OCI-M2 (cell line): ENCODE results near the gene DDX17.

Experiments used
- DNase-seq: peaks from one replicate; lab custom pipeline; 2025; ENCODE audit not compliant: unreplicated experiment; lab: John Stamatoyannopoulos, UW

DDX17 gene

DNA sequence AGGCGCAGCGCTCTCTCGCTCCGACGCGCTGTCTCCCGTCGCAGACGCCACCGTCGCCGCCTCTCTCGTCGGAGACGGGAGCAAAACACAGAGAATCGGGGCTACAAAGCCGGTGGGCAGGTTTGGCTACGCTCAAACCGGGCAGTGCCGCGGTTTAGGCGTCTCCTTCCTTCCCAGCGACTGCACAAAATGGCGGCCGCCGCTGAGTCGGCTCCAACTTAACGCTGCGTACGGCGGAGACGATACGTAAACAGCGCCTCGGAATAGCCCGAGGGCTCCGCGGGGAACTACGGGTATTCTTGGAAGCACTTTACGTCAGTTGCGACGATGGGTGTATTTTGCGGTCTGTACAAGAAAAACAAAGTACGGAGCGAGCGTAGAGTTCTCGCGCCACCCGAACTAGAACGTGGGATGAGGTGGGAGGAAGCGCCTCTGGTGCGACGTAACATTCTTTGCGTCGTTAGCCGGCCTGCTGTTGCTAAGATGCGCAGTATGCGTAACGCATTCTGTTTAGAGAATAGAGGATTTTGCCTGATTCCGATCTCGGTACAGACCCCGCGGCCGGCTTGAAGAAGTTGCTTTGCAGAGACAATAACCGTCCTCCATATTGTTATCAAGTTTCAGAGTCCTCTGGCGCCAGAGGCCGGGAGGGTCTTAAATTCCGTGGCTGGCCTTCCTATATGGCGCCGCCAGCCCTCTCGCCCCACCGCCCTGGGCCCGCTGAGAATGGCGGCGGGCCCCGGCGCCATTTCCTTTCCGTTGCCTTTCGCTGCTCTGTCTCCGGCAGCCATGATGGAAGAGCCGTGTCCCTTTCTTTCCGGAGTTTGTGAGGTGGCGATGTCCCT, at the start of gene DDX17:
Gene DDX17 (minus strand): TSS at position 194 of the 845 bp plus-strand sequence.
- peak; percentile 94 for DNase-seq

DNA sequence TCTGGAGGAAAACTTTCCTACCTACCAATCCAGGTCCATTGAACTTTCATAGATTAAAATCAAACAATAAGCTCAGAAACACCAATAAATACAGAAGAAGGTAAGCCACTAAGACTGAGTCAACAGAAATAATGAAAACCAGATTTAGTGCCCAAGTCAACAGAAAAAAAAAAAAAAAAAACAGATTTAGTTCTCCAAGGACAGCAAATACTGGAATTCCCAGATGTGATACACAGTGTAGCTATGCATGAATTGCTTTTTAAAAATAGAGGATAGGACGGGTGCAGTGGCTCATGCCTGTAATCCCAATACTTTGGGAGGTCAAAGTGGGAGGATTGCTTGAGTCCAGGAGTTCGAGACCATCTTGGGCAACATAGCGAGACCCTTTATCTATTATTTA, 48.2 kb upstream of the DDX17 start:
- no peak for DNase-seq

DNA sequence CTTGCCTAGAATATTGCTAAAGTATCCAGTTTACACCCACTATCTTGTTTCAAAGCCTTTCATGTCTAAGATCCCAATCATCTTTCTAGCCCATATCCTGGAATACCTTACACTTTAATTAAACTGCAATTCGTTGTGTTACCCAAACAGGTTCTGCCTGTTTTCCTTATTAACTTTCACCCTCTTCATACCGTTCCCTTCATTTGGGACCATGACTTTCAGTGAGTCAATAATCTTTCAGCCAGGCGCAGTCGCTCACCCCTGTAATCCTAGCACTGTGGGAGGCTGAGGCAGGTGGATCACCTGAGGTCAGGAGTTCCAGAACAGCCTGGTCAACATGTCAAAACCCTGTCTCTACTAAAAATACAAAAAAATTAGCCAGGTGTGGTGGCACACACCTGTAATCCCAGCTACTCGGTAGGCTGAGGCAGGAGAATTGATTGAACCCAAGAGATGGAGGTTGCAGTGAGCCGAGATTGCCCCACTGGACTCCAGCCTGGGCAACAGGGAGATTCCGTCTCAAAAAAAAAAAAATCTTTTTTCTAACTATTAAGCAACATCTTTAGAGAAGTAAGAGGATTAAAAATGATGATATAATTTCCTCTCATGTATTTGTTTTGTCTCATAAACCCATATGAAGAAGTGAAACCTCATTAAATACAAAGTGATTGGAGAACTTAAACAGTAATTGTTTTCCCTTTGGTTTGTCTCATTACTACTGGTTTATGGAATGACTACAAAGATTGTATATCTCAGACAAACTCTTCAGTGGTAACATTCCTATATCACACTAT, 43.2 kb upstream of the DDX17 start:
- DNase-seq = no peak

DNA sequence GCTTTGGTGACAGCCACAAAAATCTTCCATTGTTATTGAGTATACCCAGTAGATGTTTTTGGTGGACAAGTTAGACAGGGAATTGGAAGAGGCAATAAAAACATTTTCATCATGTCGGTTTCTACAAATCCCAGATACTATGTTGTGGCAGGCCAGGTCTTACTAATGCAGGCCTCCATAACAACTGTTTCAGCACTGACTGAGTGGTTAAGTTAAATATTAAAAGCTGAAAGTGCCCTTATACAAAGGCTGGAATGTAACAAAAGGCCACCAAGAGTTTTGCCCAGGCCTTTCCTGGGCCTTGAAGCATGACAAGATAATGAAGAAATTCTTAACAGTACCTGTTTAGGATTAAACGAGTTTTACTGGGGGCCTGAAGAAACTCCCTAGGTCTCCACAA, 34.6 kb upstream of the DDX17 start:
- no peak for DNase-seq

DNA sequence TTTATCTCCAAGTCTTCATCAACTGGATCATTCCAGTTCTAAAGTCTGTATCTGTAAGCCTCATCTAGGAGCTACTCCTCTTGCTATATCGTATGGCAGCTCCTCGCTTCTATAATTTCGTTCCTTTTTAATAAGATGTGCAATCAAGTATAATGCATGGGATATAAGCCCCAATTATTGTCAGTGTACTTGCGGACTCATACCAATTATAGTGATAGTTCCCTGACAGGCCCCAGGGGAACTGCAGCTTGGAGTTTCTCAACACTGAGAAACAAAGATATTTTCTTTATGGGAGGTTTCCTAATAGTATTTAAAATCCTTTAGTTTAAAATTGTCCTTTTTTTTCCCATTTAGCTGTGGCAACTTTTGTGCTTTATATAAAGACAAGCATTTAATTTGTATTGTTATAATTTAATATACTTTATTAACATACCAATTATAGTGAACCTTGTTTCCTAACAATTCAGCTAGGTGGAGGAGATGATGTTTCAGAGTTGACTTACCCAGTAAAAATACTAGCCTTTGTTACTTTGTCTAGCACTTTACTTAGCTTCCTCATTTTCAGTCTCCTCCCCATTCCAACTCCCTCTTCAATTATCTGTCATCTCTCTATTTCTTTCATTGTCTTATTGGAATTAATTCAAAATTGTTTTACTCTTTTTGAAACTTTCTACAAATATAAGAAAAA, 25.3 kb upstream of the DDX17 start:
- no peak for DNase-seq

DNA sequence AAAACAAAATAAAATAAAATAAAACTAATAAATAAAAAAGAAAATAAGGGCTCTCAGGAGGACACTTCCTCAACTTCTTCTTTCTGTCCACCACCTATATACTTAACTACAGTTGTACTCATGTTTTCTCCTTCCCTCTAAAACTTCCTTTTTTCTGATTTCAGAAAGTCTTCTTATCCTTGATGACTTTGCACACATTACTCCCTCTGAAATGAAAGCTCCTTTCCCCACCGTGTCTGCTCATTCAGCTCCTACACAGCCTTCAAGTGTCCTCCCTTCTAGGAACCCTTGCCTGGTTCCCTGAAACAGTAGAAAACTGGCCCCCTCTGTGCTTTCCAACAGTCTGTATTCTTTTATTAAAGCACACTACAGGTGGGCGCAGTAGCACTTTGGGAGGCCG, 18.3 kb upstream of the DDX17 start:
- DNase-seq = no peak

DNA sequence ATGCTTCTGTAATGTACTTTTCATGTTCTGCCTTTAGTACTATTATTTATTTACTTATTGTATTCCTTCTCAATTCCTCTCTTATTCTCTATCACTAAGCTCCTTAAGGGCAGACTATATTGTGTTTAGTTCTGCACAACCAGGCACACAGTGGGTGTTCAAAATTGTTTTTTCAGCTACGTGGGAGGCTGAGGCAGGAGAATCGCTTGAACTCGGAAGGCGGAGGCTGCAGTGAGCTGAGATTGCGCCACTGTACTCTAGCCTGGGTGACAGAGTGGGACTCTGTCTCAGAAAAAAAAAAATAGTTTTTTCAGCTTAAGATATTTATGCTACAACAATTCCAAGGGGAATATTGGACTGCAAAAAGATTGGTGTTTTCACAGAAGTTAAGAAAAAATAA, 17.4 kb upstream of the DDX17 start:
- DNase-seq = no peak

DNA sequence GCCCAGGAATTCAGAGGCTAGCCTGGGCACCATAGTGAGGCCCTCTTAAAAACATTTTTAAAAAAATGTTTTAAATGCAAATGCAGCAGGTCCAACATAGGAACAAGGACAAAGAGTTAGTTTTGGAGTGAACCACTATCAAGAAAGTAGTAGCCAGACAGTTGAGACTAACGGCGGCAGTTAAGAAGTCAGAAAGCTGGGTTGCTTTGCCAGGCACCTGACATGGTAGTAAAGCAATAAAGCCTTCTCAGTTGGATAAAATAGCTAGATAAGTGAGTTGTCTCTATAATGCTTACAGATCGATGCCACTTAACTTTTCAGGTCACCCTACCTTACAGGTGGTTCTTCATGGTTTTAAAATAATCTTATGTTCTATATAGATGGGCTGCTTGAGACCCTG, 16.9 kb upstream of the DDX17 start:
- no peak for DNase-seq

DNA sequence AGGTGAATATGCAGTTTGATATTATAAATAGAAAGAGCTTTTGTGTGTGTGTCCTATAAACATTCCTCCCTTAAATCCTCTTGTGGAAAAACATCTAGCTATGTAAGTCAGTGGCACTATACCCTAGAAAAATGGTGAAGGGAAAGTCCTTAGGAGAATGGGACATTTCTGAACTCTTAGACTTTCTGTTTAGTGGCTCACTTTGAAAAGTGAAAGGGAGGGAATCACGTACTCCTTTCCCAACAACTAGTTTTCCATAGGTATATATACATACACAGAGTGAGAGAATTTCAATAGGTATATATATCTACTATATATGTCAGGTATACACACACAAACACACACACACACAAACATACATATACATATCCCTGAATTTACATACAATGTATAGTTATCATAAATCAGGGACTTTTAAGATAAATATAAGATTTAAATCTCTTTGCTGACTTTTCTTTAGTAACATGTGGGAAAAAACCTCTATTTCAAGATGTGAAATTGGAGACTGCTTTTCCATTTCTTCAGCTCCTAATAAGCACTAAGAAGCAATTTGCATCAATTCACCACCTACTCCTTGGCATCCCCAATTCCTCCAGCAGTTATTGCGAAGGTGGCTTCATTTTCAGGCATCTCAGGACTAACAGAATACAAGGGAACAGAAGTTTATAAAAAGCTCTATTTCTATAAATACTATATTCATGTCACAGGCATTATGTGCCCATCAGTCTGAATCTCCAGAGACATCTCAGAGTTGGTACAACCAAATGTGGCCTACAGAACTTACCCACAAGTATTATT, 13.5 kb upstream of the DDX17 start:
- no peak for DNase-seq

DNA sequence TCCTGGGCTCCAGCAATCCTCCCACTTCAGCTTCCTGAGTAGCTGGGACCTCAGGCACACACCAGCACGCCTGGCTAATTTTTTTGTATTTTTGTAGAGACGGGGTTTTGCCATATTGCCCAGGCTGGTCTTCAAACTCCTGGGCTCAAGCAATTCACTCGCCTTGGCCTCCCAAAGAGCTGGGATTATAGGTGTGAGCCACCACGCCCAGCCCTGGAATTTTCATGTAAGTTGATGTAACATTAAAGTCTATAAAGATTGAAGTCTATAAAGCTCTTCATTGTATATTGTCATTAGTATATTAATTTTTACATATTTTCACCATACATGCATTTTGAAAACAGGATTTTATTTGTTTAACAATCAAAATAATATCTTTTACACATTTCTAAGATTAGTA, 12.5 kb upstream of the DDX17 start:
- DNase-seq = no peak

DNA sequence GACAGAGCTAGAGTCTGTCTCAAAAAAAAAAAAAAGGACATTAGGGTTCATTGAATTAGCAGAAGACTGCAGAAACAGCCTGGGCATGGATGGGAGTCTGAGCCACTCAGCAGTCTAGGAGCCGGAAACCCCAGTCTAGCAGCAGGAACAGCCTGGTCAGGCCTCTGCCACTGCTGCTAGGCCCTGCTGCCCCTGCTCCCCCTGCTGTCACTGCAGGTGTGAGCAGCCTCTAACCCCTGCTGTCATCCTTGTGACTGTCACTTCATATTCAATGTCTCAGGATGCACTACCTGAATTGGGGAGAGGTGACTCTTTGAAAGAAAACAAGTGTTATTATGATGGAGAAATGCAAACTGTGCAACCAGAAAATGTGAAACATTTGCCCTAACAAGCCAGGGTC, 7.0 kb upstream of the DDX17 start:
- no peak for DNase-seq

DNA sequence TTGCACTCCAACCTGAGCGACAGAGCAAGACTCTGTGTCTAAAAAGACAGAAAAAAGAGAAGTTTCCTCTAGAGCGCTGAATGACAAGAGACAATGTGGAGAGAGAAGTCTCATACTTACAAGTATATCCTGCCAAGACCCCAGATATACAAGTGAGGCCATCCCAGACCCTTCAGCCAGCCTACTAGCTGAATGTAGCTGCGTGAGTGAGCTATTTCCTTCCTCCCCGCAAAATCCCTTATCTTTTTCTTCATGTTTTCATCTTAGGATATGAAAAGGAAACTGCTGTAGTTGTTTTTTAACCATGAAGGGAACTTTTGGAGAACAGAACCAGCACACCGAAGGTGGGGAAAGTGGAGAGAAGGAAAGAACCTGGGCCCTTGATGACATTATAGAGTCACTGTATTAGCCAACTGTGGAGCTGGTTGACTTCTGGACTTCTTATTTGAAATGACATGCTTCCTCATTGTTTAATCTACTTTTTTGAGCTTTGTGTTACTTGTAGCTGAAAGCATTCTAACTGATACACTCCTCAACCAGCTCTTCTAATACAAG, 4.4 kb upstream of the DDX17 start:
- DNase-seq = no peak

DNA sequence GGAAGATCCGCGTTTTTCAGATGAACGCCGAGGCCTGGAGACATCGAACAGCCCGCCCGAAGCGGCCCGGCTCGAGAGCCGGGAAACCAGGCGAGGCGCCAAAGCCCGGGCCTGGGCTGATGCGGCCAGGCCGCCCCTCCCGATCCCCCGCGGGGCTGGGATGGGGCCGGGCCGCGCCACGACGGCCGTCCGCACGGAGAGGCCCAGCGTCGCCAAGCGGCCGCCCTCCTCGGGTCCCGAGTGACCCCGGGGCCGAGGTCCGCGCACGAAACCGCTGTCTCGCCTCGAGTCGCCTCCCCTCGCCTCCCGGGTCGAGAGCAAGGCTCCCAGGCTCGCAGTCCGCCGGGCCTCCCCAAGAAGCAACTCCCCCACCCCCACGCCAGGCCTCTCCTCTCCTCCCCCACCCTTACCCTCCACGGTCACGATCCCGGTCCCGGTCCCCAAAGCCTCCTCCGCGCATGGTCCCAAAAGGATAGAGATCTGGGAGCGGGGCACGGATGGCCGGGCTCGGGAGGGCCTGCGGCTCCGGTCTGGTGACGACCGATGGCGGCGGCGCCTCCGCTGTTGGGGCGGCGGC, 482 bp downstream of the DDX17 start:
- no peak for DNase-seq

DNA sequence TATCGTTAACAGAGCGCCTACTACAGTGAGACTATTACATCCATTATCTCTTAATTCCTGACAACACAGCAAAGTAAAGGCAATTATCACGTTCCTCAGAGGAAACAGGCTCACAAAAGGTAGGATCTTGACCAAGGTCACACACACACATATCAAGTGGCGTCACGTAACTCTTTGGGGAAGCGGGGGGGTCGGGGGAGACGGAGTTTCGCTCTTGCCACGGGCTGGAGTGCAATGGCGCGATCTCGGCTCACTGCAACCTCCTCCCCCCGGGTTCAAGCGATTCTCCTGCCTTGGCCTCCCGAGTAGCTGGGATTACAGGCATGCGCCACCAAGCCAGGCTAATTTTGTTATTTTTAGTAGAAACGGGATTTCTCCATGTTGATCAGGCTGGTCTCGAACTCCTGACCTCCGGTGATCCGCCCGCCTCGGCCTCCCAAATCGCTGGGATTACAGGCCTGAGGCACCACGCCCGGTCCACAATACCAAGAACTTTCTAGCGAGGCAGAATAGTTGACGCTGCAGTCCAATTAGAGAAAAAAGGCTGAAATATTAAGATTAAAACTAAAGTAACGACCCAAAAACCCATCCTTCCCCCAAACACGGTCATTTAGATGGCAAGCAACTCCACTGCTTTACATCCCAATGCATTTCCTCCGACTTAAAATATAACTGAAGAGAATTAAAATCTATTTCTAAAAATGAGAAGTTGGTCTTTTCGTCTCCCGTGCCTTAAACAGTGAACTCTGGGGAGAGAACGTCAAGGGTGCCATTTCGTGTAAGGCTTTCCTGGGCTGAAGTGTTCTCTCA, 1.2 kb downstream of the DDX17 start:
- no peak for DNase-seq

DNA sequence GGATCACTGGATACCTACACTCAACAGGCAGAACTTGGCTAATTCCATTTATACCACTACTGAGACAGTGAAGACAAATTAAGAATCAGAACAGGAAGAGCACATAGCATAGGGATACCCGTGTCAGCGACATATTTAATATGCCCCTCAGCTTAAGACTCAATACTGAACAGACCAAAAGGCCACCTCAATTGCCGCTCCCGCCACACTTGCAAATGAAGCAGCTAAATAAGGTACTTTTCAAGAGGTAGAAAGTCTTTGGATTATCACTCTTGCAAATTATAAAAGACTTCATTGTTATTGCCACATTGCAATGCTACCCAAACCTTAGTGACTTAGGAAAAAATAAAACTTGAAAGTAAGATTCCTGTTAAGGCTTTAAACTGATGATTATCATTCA, 3.1 kb downstream of the DDX17 start:
- no peak for DNase-seq

DNA sequence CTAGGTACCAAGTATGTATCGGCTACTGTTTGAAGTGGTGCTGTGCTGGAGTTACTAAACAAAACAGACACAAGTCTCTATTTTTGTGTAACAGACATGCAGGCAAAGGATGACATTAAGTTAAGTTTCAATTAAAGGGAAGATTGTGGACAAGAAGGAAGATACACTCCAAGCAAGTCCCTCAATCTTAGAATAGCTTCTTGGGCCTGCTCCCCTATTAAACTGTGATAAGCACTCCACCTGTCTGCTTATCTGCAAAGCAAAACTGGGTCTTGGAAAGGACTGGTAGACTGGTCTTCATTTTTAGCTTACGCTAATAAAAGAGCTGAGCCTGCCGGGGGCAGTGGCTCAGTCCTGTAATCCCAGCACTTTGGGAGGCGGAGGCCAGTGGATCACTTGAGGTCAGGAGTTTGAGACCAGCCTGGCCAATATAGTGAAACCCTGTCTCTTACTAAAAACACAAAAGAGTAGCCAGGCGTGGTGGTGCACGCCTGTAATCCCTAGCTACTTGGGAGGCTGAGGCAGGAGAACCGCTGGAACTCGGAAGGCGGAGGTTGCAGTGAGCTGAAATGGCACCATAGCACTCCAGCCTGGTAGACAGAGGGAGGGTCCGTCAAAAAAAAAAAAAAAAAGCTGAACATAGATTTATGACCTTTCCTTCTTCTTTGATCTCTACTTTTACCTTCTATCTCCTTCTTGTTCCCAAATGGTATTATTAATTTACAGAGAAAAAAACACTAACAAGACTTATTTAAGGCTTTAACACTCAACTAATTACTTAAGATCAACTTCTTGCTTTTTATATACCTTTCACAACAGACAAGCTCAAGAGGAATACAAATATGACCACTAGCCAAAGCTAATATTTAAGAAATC, 4.1 kb downstream of the DDX17 start:
- no peak for DNase-seq

DNA sequence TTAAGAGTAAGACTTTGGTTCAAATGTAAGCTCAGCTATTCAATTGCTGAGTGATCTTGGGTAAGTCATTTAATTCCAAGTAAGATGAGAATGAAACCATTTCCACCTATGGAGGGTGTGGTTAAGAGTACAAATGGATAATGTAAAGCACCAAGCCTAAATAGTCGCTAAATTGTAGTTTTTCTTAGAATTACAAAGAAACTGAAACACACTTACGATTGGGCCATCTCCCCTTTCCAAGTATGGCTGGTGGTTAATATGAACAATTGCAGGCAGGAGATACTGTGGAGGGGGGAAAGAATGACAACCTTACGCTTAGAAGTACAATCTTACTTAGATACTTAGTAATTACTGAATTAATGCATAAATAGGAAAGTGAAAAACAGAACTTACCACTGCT, 8.2 kb downstream of the DDX17 start:
- no peak for DNase-seq

DNA sequence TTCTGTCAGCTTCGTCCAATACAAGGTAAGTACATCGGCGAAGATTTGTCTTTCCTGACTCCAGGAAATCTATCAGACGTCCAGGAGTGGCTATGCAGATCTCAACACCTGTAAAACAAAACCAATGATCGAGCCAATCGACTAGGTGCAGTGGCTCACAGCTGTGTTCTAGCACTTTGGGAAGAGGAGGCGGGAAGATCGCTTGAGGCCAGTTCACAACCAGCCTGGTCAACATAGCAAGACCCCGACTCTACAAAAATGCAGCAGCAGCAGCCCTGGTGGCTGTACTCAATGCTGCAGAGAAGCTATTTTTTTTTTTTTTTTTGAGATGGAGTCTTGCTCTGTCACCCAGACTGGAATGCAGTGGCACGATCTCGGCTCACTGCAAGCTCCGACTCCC, 11.2 kb downstream of the DDX17 start:
- no peak for DNase-seq

DNA sequence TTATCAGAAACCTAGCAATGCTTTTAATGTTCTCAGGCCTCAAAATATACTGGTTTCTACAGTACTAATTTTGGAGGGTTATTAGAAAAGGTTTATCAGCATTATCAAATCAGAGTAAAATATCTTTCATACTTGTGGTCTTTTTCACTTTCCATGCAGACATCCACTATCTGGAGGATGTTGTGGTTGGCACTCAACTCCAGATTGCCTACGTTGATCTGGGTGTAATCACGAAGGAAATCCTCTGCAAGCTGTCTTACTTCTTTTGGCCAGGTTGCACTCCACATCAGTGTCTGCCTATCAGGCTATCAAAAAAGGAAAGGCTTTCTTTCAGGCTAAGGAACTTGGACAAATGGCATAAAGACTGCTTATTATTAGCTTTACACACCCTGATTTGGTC, 11.6 kb downstream of the DDX17 start:
- DNase-seq = no peak
